Fibroblast of villous mesenchyme (primary cell): ENCODE measurements around the gene MAD1L1. TPM values are rescaled to one million over a fixed set of nuclear protein-coding genes. Genes with fewer than 3 reads are reported as not detected.

Experiments
- DNase-seq: peaks from one replicate; pipeline ENCODE4 v3.0.0-alpha.2; 2010; ENCODE audit warnings: low read depth
- H3K4me3 ChIP-seq: 2 replicates; pipeline ENCODE4 v1.5.1; 2011; ENCODE audit warnings: low read depth, mild to moderate bottlenecking, low read length
- total RNA-seq: library from RNA; depleted of rRNA; stranded (reverse); fragments of >200 nt; gene quantifications from 2 replicates; pipeline ENCODE4 v1.2.3, GENCODE V29; 2012
- TF ChIP-seq, protein P1 (sequence below): IDR thresholded peaks from 2 replicates; pipeline ENCODE4 v1.5.1; 2012; ENCODE audit warnings: low read depth, mild to moderate bottlenecking, low read length; ENCODE audit not compliant: insufficient read depth

The MAD1L1 gene
- total RNA-seq, 1 donor = 43.6 TPM

DNA sequence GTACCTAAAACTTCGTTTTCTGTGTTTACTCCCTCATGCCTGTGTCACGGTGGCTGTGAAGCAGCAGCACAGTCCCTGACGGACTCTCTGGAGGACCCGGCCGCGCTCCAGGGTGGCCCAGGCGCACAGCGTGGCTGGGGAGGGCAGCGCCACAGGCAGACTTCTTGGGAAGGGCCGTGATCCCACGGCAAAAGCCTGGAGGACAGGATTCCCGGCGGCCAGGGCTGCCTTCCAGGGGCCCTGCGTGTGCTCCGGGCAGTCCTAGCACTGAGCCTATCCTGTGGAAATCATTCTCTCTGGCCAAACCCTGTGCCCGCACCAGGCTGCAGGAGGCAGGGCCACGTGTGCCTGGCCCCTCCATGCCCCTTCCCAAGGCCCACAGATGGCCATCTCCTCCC lies 244.2 kb downstream of the MAD1L1 start:
- DNase-seq = no peak
- H3K4me3 ChIP-seq = no peak overlapping the region
- TF ChIP-seq, protein P1, sequence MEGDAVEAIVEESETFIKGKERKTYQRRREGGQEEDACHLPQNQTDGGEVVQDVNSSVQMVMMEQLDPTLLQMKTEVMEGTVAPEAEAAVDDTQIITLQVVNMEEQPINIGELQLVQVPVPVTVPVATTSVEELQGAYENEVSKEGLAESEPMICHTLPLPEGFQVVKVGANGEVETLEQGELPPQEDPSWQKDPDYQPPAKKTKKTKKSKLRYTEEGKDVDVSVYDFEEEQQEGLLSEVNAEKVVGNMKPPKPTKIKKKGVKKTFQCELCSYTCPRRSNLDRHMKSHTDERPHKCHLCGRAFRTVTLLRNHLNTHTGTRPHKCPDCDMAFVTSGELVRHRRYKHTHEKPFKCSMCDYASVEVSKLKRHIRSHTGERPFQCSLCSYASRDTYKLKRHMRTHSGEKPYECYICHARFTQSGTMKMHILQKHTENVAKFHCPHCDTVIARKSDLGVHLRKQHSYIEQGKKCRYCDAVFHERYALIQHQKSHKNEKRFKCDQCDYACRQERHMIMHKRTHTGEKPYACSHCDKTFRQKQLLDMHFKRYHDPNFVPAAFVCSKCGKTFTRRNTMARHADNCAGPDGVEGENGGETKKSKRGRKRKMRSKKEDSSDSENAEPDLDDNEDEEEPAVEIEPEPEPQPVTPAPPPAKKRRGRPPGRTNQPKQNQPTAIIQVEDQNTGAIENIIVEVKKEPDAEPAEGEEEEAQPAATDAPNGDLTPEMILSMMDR = no peak

GRCh38 chr7:1987591-1988532 lies 244.9 kb downstream of the MAD1L1 start:
- no peak overlapping the region for H3K4me3 ChIP-seq
- TF ChIP-seq, protein P1 = no peak
- DNase-seq = no peak

- TF ChIP-seq, protein P1 = no peak
- no peak for DNase-seq
- H3K4me3 ChIP-seq = no peak overlapping the region
Measured at GRCh38 chr7:1987084-1987535, 245.6 kb downstream of the MAD1L1 start.

- no peak overlapping the region for H3K4me3 ChIP-seq
- TF ChIP-seq, protein P1 = no peak
- DNase-seq = no peak
Measured at GRCh38 chr7:1986366-1987083, 246.2 kb downstream of the MAD1L1 start.

DNA sequence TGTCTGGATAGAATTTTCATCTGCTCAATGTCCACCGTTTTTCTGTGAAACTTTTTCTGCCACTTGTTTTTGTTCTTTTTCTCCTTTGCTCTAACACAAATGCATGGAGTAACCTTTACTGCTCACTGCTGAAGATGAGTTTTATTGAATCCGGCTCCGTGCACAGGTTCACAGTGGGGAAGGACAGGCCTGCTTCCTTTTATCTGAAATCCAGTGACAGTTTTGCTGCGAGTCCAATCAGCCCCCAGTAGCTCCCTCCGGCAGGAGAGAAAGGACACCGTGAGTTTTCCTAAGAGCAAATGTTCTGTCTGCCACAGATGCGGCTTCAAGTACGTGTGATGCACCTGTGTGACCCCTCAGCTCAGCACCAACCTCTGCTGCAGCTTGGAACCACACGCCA lies 246.8 kb downstream of the MAD1L1 start:
- no peak for DNase-seq
- H3K4me3 ChIP-seq = no peak overlapping the region
- TF ChIP-seq, protein P1 = no peak

DNA sequence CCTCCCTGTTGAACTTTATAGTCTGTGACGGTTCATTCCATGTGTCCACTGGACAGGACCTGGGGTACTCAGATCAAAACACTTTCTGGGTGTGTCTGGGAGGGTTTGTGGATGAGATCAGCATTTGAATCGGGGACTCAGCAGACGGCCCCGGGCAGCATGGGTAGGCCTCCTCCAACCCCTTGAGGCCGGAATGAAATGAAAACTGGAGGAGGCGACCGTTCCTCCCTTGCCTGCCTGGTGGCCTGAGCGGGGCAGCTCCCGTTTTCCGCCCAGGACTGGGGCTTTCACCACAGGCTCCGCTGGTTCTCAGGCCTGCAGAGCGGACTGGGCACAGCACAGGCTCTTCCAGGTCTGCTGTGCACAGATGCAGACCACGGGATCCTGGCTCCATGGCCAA lies 247.7 kb downstream of the MAD1L1 start:
- DNase-seq = no peak
- TF ChIP-seq, protein P1 = no peak
- H3K4me3 ChIP-seq = no peak overlapping the region
